GM19438 (cell line): ENCODE measurements around the gene MAU2.

Experiments used
- ATAC-seq: cut with Tn5 transposase; IDR thresholded peaks from one replicate; pipeline ENCODE4 v1.9.1; 2021; ENCODE audit warnings: low read depth; ENCODE audit not compliant: unreplicated experiment

MAU2 gene

GRCh38 chr19:19305696-19306095 lies 14.9 kb upstream of the MAU2 start:
- ATAC-seq = no peak

- no peak for ATAC-seq
These were observed 14.4 kb upstream of the MAU2 start for GRCh38 chr19:19306191-19306590.

- ATAC-seq = no peak
These were observed 12.3 kb upstream of the MAU2 start for GRCh38 chr19:19308373-19308772.

GRCh38 chr19:19315444-19315843 lies 5.2 kb upstream of the MAU2 start:
- ATAC-seq = no peak

- no peak for ATAC-seq
These were observed 4.5 kb upstream of the MAU2 start for GRCh38 chr19:19316082-19316481.

GRCh38 chr19:19319732-19320360 lies 783 bp upstream of the MAU2 start:
- peak; percentile 4 for ATAC-seq

GRCh38 chr19:19321141-19321577 lies 530 bp downstream of the MAU2 start:
- no peak for ATAC-seq

- no peak for ATAC-seq
These were observed 3.6 kb downstream of the MAU2 start for GRCh38 chr19:19324059-19324770.

GRCh38 chr19:19327672-19328071 lies 7.0 kb downstream of the MAU2 start:
- ATAC-seq = no peak

- ATAC-seq = no peak
These were observed 8.5 kb downstream of the MAU2 start for GRCh38 chr19:19329126-19329525.

GRCh38 chr19:19334063-19334988 lies 13.7 kb downstream of the MAU2 start:
- ATAC-seq = no peak

- ATAC-seq = no peak
These were observed 14.3 kb downstream of the MAU2 start for GRCh38 chr19:19334989-19335344.

GRCh38 chr19:19335408-19336158 lies 15.0 kb downstream of the MAU2 start:
- no peak for ATAC-seq

GRCh38 chr19:19336597-19336996 lies 16.0 kb downstream of the MAU2 start:
- ATAC-seq = no peak

- ATAC-seq = no peak
These were observed 16.5 kb downstream of the MAU2 start for GRCh38 chr19:19337120-19337519.

GRCh38 chr19:19338082-19338481 lies 17.5 kb downstream of the MAU2 start:
- no peak for ATAC-seq

- no peak for ATAC-seq
These were observed 20.4 kb downstream of the MAU2 start for GRCh38 chr19:19341026-19341425.

GRCh38 chr19:19342086-19343015 lies 21.7 kb downstream of the MAU2 start:
- ATAC-seq = no peak

- ATAC-seq = no peak
These were observed 22.4 kb downstream of the MAU2 start for GRCh38 chr19:19343016-19343362.

- no peak for ATAC-seq
These were observed 23.1 kb downstream of the MAU2 start for GRCh38 chr19:19343762-19344161.
